ENCODE results near the gene ITPRID1. TPM values are rescaled to one million over a fixed set of nuclear protein-coding genes. Genes with fewer than 3 reads are reported as not detected.

Gene ITPRID1
- total RNA-seq, 1 experiment from 2014 or later: not detected

DNA sequence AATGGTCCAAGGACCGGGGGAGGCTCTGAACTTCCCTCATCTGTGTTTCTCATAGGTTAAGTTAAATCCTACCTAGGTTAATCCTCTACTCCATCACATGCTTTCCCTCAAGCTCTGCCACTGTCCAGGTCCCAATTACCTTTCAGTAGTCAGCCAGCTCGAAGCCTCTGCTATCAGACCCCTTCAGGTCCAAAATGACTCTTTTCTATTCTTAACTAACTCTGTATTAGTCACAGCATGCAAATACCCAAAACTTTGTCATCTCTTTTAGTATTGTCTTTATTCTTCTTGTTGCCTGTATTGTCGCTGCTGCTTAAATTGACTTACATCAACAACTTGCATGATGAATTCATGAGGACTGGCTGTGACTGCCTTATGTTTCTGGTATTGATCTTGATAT is 188.5 kb downstream of the ITPRID1 start:
- DNase-seq (ENCODE audit: low read depth, low spot score) (no peak), ATAC-seq (no peak)
- Histone ChIP-seq H3K36me3 (ENCODE audit: control insufficient read depth in 1 of 2, insufficient read depth in 2 of 2, low read length in 2 of 2) (no peaks in the 10 kb centered on the region), H3K4me2 (ENCODE audit: low read length) (no peak overlapping the region), H3K4me1 (ENCODE audit: control insufficient read depth in 1 of 2, insufficient read depth in 2 of 2, low read length in 2 of 2) (no peaks in the 10 kb centered on the region), H3K27me3 (ENCODE audit: insufficient read depth, low read length) (peaks cover 29% of the 10 kb centered on the region; the same call in 1 of the 2 replicates), H2AFZ (ENCODE audit: low read depth, low read length, poor library complexity, severe bottlenecking) (no peak overlapping the region), H4K20me1 (ENCODE audit: insufficient read depth) (no peaks in the 10 kb centered on the region), H3K9me2 (ENCODE audit: insufficient read depth) (no peaks in the 10 kb centered on the region), H3K9ac (ENCODE audit: low read length) (no peak overlapping the region), H3K27ac (ENCODE audit: low read depth, low read length) (no peak overlapping the region), H3K9me3 (ENCODE audit: control insufficient read depth in 1 of 2, insufficient read depth in 1 of 2, low read depth in 1 of 2, low read length in 2 of 2) (no peaks in the 10 kb centered on the region), H3K79me2 (ENCODE audit: insufficient read depth, low read length) (no peaks in the 10 kb centered on the region), H3K4me3 (replicated peaks in 1 of 2; ENCODE audit: low read depth in 1 of 2, low read length in 2 of 2) (no peak overlapping the region)
- BruUV-seq (replicated peaks): no TSS peak
- no peak for TF ChIP-seq SP1 (IDR thresholded peaks at IDR 0.05; ENCODE audit: low read depth)
- TF ChIP-seq JUND (IDR thresholded peaks at IDR 0.05): no peak
- TF ChIP-seq POLR2AphosphoS5 (IDR thresholded peaks at IDR 0.05; ENCODE audit: low read depth, low read length): no peak
- no peak for TF ChIP-seq ELF1 (IDR thresholded peaks at IDR 0.05; ENCODE audit: borderline replicate concordance, low read depth)
- TF ChIP-seq EZH2 (IDR thresholded peaks at IDR 0.05): no peak
- TF ChIP-seq, protein P1, sequence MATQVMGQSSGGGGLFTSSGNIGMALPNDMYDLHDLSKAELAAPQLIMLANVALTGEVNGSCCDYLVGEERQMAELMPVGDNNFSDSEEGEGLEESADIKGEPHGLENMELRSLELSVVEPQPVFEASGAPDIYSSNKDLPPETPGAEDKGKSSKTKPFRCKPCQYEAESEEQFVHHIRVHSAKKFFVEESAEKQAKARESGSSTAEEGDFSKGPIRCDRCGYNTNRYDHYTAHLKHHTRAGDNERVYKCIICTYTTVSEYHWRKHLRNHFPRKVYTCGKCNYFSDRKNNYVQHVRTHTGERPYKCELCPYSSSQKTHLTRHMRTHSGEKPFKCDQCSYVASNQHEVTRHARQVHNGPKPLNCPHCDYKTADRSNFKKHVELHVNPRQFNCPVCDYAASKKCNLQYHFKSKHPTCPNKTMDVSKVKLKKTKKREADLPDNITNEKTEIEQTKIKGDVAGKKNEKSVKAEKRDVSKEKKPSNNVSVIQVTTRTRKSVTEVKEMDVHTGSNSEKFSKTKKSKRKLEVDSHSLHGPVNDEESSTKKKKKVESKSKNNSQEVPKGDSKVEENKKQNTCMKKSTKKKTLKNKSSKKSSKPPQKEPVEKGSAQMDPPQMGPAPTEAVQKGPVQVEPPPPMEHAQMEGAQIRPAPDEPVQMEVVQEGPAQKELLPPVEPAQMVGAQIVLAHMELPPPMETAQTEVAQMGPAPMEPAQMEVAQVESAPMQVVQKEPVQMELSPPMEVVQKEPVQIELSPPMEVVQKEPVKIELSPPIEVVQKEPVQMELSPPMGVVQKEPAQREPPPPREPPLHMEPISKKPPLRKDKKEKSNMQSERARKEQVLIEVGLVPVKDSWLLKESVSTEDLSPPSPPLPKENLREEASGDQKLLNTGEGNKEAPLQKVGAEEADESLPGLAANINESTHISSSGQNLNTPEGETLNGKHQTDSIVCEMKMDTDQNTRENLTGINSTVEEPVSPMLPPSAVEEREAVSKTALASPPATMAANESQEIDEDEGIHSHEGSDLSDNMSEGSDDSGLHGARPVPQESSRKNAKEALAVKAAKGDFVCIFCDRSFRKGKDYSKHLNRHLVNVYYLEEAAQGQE (IDR thresholded peaks at IDR 0.05; ENCODE audit: low read depth): no peak
- no peak for TF ChIP-seq MAX (IDR thresholded peaks at IDR 0.05)
- no peak for TF ChIP-seq POLR2A (IDR thresholded peaks at IDR 0.05; ENCODE audit: borderline replicate concordance, extremely low read depth, insufficient read depth, insufficient read length)
- TF ChIP-seq, protein P2, sequence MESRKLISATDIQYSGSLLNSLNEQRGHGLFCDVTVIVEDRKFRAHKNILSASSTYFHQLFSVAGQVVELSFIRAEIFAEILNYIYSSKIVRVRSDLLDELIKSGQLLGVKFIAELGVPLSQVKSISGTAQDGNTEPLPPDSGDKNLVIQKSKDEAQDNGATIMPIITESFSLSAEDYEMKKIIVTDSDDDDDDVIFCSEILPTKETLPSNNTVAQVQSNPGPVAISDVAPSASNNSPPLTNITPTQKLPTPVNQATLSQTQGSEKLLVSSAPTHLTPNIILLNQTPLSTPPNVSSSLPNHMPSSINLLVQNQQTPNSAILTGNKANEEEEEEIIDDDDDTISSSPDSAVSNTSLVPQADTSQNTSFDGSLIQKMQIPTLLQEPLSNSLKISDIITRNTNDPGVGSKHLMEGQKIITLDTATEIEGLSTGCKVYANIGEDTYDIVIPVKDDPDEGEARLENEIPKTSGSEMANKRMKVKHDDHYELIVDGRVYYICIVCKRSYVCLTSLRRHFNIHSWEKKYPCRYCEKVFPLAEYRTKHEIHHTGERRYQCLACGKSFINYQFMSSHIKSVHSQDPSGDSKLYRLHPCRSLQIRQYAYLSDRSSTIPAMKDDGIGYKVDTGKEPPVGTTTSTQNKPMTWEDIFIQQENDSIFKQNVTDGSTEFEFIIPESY (IDR thresholded peaks at IDR 0.05; ENCODE audit: extremely low read depth, insufficient replicate concordance, low read length): no peak
- TF ChIP-seq EZH2phosphoT487 (IDR thresholded peaks at IDR 0.05; ENCODE audit: borderline replicate concordance): no peak
- no peak for TF ChIP-seq EGR1 (IDR thresholded peaks at IDR 0.05; ENCODE audit: low read depth)
- no peak for TF ChIP-seq YY1 (IDR thresholded peaks at IDR 0.05; ENCODE audit: extremely low read depth, insufficient replicate concordance, low read depth, low read length)
- TF ChIP-seq TCF7L2 (IDR thresholded peaks at IDR 0.05; ENCODE audit: borderline replicate concordance, extremely low read depth, insufficient read depth, insufficient read length): no peak
- no peak for TF ChIP-seq RAD21 (IDR thresholded peaks at IDR 0.05; ENCODE audit: low read depth)
- TF ChIP-seq ZNF274 (IDR thresholded peaks at IDR 0.05; ENCODE audit: low read depth, low read length): no peak
- ChIA-PET RAD21 (ENCODE audit: low non-redundant PET in 1 of 2, low total read pairs in 2 of 2, uncharacterized antibody in 2 of 2, unreplicated experiment in 2 of 2) (no interaction called here), CTCF (no interaction called here), POLR2A (no interaction called here)
- intact Hi-C loops (cut with micrococcal nuclease): no loop called here

Measured in HCT116 (cell line).